Measurements from ENCODE around the gene FGF7.

The FGF7 gene

DNA sequence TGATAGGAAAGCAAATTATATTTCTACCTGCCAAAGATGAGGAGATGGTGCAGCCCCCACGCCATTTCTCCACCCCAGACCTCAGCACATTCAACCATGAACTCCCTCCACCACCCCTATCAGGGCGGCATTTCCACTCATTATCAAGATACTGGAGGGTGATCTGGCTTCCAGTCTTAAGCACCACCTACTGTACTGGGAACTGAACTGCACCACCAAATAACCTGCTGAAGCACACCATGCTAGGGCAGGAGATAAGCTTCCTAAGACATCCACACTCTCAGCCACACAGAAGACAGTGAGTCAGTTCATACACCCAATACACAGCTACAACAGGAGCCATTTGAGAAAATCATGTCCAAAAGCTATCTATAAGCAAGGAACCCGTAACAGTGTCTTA is 98.8 kb downstream of the FGF7 start:
- Histone ChIP-seq H3K27me3 (ENCODE audit: control insufficient read depth in 5 of 5, insufficient read depth in 4 of 5, low read length in 5 of 5) (no peaks in the 10 kb centered on the region), H3K9me3 (ENCODE audit: control insufficient read depth in 5 of 5, low read length in 5 of 5) (peaks cover 0 to 7% (median 0%) of the 10 kb centered on the region in 5 donors)

GRCh38 chr15:49528289-49528688 is 105.2 kb downstream of the FGF7 start:
- Histone ChIP-seq H3K4me3 (ENCODE audit: low read depth in 1 of 5, low read length in 5 of 5) (no peak overlapping the region), H3K9me3 (ENCODE audit: control insufficient read depth in 5 of 5, low read length in 5 of 5) (peaks cover 0 to 6% (median 0%) of the 10 kb centered on the region in 5 donors), H3K9ac (ENCODE audit: low read length in 5 of 5) (no peak overlapping the region), H3K36me3 (ENCODE audit: control insufficient read depth in 5 of 5, insufficient read depth in 5 of 5, low read length in 5 of 5) (no peaks in the 10 kb centered on the region), H3K4me1 (ENCODE audit: control insufficient read depth in 5 of 5, insufficient read depth in 5 of 5, low read length in 5 of 5) (no peaks in the 10 kb centered on the region), H3K27me3 (ENCODE audit: control insufficient read depth in 5 of 5, insufficient read depth in 4 of 5, low read length in 5 of 5) (no peaks in the 10 kb centered on the region), H3K27ac (ENCODE audit: low read depth, low read length) (no peak overlapping the region)

More for the DNA sequence above, 98.8 kb downstream of the FGF7 start:
- Histone ChIP-seq H3K4me3 (ENCODE audit: low read depth in 1 of 5, low read length in 5 of 5) (no peak overlapping the region), H3K36me3 (ENCODE audit: control insufficient read depth in 5 of 5, insufficient read depth in 5 of 5, low read length in 5 of 5) (no peaks in the 10 kb centered on the region), H3K27ac (ENCODE audit: low read depth, low read length) (no peak overlapping the region), H3K4me1 (ENCODE audit: control insufficient read depth in 5 of 5, insufficient read depth in 5 of 5, low read length in 5 of 5) (no peaks in the 10 kb centered on the region), H3K9ac (ENCODE audit: low read length in 5 of 5) (no peak overlapping the region)

DNA sequence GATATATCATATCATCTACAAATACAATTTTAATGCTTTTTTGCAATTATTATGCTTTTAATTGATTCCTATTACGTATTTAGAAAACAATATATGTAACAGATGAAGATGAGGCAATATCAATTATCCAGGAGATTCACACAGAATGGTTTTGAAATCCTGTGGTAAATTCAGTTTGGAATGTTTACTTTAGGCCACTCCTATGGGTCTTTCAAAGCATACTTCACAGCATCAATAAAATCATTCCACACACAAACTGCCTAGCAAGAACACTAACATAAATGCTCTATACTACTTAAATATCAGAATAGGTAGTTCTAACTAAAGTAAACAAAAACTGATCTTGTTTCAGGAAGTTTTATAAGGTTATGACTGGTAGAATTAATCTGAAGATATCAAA is 107.0 kb downstream of the FGF7 start:
- no peaks in the 10 kb centered on the region for H3K4me1 ChIP-seq (ENCODE audit: control insufficient read depth in 5 of 5, insufficient read depth in 5 of 5, low read length in 5 of 5)
- H3K9ac ChIP-seq (ENCODE audit: low read length in 5 of 5): no peak overlapping the region
- no peaks in the 10 kb centered on the region for H3K36me3 ChIP-seq (ENCODE audit: control insufficient read depth in 5 of 5, insufficient read depth in 5 of 5, low read length in 5 of 5)
- no peak overlapping the region for H3K27ac ChIP-seq (ENCODE audit: low read depth, low read length)
- H3K27me3 ChIP-seq (ENCODE audit: control insufficient read depth in 5 of 5, insufficient read depth in 4 of 5, low read length in 5 of 5): no peaks in the 10 kb centered on the region
- peaks cover 0 to 12% (median 6%) of the 10 kb centered on the region in 5 donors for H3K9me3 ChIP-seq (ENCODE audit: control insufficient read depth in 5 of 5, low read length in 5 of 5)
- no peak overlapping the region for H3K4me3 ChIP-seq (ENCODE audit: low read depth in 1 of 5, low read length in 5 of 5)

All from subcutaneous abdominal adipose tissue (tissue), 5 donors.